DMS114 treated with DMSO at 0.1 percent for 48 hours (cell line): ENCODE results near the gene SLC7A11.
"Not testable (repeated sequence)": the region's sequence is repeated elsewhere in the genome, so short reads cannot be mapped to it uniquely, and the experiment has no call there.

ENCODE experiments used
- DNase-seq: peaks from one replicate; lab custom pipeline; 2025; ENCODE audit not compliant: unreplicated experiment; lab: John Stamatoyannopoulos, UW

SLC7A11 gene

DNA sequence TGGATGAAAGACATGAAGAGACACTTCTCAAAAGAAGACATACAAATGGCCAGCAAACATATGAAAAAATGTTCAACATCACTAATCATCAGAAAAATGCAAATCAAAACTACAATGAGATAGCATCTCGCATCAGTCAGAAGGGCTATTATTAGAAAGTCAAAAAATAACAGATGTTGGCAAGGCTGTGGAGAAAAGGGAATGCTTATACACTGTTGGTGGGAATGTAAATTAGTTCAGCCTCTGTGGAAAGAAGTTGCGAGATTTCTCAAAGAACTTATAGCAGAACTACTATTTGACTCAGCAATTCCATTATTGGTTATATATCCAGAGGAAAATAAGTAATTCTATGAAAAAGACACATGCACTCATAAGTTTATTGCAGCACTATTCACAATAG is 31.6 kb downstream of the SLC7A11 start:
- not testable (repeated sequence) for DNase-seq

DNA sequence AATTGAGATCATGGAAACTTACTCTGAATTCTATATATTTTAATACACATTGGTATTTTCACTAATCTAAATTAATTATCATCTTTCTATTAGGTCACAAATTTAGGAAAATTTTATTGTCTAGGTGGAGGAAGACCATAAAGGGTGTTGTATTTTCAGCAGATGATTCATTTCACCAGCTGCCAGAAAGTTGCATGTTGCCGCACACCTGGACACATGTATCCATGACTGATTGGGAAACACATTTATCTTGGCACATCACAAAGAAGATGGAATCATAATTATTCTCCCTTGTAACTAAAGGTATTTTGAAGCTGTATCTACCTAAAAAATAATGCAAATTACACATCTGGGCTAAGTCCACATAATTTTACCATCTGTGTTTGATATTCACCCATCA is 33.1 kb downstream of the SLC7A11 start:
- no peak for DNase-seq

DNA sequence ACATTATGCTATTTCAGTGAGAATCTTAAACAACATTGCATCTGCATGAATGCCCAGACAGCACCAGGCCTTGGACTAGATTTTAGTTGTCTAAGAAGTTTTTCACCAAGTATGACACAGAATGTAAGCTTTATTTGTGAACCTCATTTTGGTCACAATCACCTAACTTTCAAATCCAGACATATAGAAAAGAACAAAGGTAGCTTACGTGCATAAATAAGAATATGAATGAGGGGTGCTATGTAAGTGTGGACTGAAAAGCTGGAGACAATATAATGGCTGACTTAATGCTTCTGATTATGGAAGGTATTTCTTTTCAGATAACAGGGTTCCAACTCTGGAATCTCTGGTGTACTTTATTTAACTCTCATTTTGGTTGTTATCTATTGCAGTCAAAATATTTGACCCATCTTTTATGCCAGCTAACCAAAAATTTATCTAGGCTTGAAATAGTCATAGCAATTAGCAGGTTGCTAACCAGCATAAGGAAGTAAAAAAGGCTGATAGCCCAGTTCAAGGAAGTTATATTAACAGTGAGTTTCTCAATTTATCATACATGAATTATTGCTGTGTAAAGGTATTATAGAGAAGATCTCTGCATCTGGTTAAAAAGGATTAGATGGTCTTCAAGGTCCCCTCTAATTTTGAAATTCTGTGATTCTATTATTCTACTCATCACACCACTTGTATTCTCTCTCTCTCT is 36.5 kb downstream of the SLC7A11 start:
- no peak for DNase-seq

- no peak for DNase-seq
These were observed 37.6 kb downstream of the SLC7A11 start for GRCh38 chr4:138204507-138204906.

DNA sequence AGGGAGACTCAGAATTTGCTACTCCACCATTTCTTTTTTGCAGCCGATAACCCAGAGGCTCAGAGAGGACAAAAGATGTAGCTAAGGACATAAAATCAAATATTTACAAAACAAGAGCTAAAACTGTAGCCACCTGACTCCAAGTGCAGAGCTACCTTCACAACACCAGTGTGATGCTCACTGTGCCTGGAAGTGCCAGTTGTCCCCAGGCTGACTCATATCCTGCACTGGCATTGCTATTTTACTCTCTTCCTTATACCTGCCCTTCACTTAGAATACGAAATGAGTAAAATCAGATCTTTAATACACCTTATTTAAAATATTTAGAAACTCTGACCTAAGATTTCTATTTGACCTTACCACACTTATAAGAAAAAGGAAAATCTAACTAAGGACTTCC is 39.5 kb downstream of the SLC7A11 start:
- DNase-seq, result no peak

GRCh38 chr4:138200236-138200590 is 41.9 kb downstream of the SLC7A11 start:
- no peak for DNase-seq

DNA sequence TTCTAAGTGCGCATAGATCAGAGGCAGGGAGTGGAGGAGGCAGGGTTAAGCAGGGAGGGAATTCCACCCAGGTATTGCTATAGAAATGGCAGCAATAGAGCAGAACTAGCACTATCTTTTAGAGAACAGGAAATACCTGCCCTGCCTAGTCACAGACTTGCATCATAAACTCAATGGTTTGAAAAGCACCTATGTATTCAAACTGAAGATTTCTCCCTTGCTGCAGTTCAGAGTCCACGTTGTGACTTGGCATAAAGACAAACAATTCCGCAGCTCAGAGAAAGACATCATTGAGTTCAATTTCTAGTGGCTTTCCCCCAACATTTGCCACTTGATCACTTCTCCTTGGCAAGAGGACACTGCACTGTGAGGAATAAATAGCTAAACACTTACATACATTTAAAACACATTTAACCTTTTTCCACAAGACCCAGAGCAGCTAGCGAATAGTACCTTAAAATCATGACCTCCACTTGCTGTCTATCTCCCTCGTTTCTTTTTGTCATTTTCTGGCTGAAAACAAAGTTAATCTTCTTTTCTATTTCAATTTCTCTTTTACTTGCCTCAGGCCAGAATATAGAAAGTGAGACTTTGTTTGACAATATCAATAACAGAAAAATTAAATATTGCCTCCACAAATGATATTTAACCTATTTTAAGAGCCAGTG is 42.4 kb downstream of the SLC7A11 start:
- DNase-seq, result no peak

GRCh38 chr4:138196153-138196552 is 46.0 kb downstream of the SLC7A11 start:
- DNase-seq, result no peak

- no peak for DNase-seq
These were observed 48.2 kb downstream of the SLC7A11 start for GRCh38 chr4:138193963-138194362.

GRCh38 chr4:138192113-138192512 is 50.0 kb downstream of the SLC7A11 start:
- DNase-seq, result no peak

DNA sequence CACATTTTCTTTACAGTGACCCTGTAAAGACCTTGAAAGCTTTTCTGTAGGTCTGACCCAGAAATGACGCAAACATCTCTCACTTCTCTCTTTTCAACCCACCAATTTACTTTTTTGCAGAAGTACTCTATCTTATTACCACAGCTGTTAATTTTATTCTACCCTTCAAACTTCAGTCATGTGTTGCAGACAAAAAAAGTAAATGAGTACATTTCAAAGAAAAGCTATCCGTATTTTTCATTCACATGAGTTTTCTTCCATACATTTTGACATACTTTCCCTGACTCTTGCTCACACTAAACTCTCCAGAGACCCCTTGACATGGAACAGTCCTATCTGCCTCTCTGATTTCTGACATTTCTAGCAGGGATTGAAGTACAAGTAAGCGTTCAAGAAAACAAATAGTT is 51.7 kb downstream of the SLC7A11 start:
- DNase-seq, result no peak

- DNase-seq, result no peak
These were observed 52.9 kb downstream of the SLC7A11 start for GRCh38 chr4:138189206-138189605.

- DNase-seq, result no peak
These were observed 53.6 kb downstream of the SLC7A11 start for GRCh38 chr4:138188406-138189084.

GRCh38 chr4:138185859-138186645 is 56.1 kb downstream of the SLC7A11 start:
- DNase-seq, result no peak

GRCh38 chr4:138184886-138185285 is 57.3 kb downstream of the SLC7A11 start:
- no peak for DNase-seq

- DNase-seq, result peak; percentile 2
These were observed 59.2 kb downstream of the SLC7A11 start for GRCh38 chr4:138182838-138183426.

DNA sequence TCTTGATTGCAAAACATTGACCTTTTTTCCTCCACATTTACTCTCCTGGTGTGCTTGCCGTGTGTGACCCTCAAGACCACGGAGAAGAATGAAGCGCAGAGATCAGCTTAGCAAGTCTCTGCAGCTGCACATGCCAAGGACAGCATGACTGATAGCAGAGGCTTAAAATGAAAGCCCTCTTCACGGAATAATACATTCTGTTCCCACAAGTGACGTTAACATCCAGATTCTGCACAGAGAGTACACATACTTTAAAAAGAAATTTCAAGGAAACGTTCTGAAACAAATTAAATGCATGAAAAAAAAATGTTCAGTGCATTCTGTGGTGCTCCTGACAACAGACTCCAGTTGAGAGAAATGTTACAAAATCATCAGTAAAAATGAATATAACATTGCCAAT is 60.9 kb downstream of the SLC7A11 start:
- DNase-seq, result no peak

GRCh38 chr4:138178566-138178965 is 63.6 kb downstream of the SLC7A11 start:
- no peak for DNase-seq

GRCh38 chr4:138177278-138177968 is 64.7 kb downstream of the SLC7A11 start:
- no peak for DNase-seq

- no peak for DNase-seq
These were observed 67.0 kb downstream of the SLC7A11 start for GRCh38 chr4:138174981-138175794.
